Loucy (cell line): Measurements from ENCODE around the gene DLGAP1.

Source experiments
- H2AFZ ChIP-seq: fragments of 200-600 bp; sonication (generic); 2 replicates; pipeline ENCODE4 v1.6.0; 2016; ENCODE audit warnings: antibody characterized with exemption, mild to moderate bottlenecking, low read length, moderate library complexity
- H3F3A ChIP-seq: fragments of 200-600 bp; 2 replicates; pipeline ENCODE4 v1.6.0; 2016; ENCODE audit warnings: antibody characterized with exemption, low read depth, mild to moderate bottlenecking
- H3K27me3 ChIP-seq: fragments of 200-600 bp; sonication (generic); 2 replicates; pipeline ENCODE4 v1.6.1; 2014; ENCODE audit warnings: low read length, mild to moderate bottlenecking; ENCODE audit not compliant: insufficient read depth, poor library complexity, severe bottlenecking
- H3K36me3 ChIP-seq: fragments of 200-600 bp; sonication (generic); 2 replicates; pipeline ENCODE4 v1.6.1; 2016; ENCODE audit warnings: low read length; ENCODE audit not compliant: insufficient read depth
- H3K4me1 ChIP-seq: fragments of 200-600 bp; sonication (generic); 2 replicates; pipeline ENCODE4 v1.5.1; 2014; ENCODE audit warnings: low read length, mild to moderate bottlenecking; ENCODE audit not compliant: insufficient read depth, poor library complexity, severe bottlenecking
- H3K4me2 ChIP-seq: fragments of 200-600 bp; sonication (generic); 2 replicates; pipeline ENCODE4 v1.6.0; 2014; ENCODE audit warnings: antibody characterized with exemption, low read length, low read depth, mild to moderate bottlenecking; ENCODE audit not compliant: poor library complexity, severe bottlenecking
- H3K4me3 ChIP-seq: fragments of 200-600 bp; sonication (generic); 2 replicates; pipeline ENCODE4 v1.5.1; 2014; ENCODE audit warnings: low read length, mild to moderate bottlenecking, mixed read lengths; ENCODE audit not compliant: poor library complexity, severe bottlenecking
- H3K79me2 ChIP-seq: fragments of 200-600 bp; sonication (generic); 2 replicates; pipeline ENCODE4 v1.6.1; 2014; ENCODE audit warnings: low read length; ENCODE audit not compliant: insufficient read depth
- H3K9ac ChIP-seq: fragments of 200-600 bp; sonication (generic); 2 replicates; pipeline ENCODE4 v1.6.0; 2014; ENCODE audit warnings: mild to moderate bottlenecking, low read depth, low read length, moderate library complexity; ENCODE audit not compliant: poor library complexity, severe bottlenecking
- H3K9me2 ChIP-seq: fragments of 200-600 bp; sonication (generic); replicated peaks from 2 replicates; pipeline ENCODE4 v1.6.1; 2016; ENCODE audit warnings: low read depth, low read length, mixed read lengths
- H3K9me3 ChIP-seq: fragments of 200-600 bp; sonication (generic); 2 replicates; pipeline ENCODE4 v1.6.1; 2014; ENCODE audit warnings: mild to moderate bottlenecking, antibody characterized with exemption, low read length, low read depth; ENCODE audit not compliant: insufficient read depth
- H4K20me1 ChIP-seq: fragments of 200-600 bp; sonication (generic); 2 replicates; pipeline ENCODE4 v1.6.0; 2014; ENCODE audit warnings: antibody characterized with exemption, low read length, mild to moderate bottlenecking; ENCODE audit not compliant: insufficient read depth, poor library complexity, severe bottlenecking
- EZH2phosphoT487 ChIP-seq: fragments of 200-600 bp; IDR thresholded peaks from 2 replicates; pipeline ENCODE4 v1.6.1; 2018; ENCODE audit warnings: antibody characterized with exemption, mild to moderate bottlenecking, moderate library complexity, borderline replicate concordance
- TF ChIP-seq, protein P1 (sequence below): fragments of 200-600 bp; sonication (generic); conservative IDR thresholded peaks from 2 replicates; pipeline ENCODE4 v1.5.1; 2014; ENCODE audit warnings: mild to moderate bottlenecking, antibody characterized with exemption, low read length

DLGAP1 gene

GRCh38 chr18:3552305-3552704 is 902.8 kb downstream of the DLGAP1 start:
- Histone ChIP-seq H3K9ac (no peak overlapping the region), H3K4me1 (no peaks in the 10 kb centered on the region), H3K79me2 (no peaks in the 10 kb centered on the region), H3K36me3 (no peaks in the 10 kb centered on the region), H4K20me1 (no peaks in the 10 kb centered on the region), H3F3A (no peaks in the 10 kb centered on the region), H2AFZ (no peak overlapping the region), H3K9me3 (no peaks in the 10 kb centered on the region), H3K9me2 (no peaks in the 10 kb centered on the region), H3K4me2 (no peak overlapping the region), H3K4me3 (no peak overlapping the region), H3K27me3 (no peaks in the 10 kb centered on the region)
- TF ChIP-seq EZH2phosphoT487 = no peak
- TF ChIP-seq, protein P1, sequence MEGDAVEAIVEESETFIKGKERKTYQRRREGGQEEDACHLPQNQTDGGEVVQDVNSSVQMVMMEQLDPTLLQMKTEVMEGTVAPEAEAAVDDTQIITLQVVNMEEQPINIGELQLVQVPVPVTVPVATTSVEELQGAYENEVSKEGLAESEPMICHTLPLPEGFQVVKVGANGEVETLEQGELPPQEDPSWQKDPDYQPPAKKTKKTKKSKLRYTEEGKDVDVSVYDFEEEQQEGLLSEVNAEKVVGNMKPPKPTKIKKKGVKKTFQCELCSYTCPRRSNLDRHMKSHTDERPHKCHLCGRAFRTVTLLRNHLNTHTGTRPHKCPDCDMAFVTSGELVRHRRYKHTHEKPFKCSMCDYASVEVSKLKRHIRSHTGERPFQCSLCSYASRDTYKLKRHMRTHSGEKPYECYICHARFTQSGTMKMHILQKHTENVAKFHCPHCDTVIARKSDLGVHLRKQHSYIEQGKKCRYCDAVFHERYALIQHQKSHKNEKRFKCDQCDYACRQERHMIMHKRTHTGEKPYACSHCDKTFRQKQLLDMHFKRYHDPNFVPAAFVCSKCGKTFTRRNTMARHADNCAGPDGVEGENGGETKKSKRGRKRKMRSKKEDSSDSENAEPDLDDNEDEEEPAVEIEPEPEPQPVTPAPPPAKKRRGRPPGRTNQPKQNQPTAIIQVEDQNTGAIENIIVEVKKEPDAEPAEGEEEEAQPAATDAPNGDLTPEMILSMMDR = no peak

GRCh38 chr18:3547891-3548615 is 907.1 kb downstream of the DLGAP1 start:
- Histone ChIP-seq H3K79me2 (no peaks in the 10 kb centered on the region), H3K9ac (no peak overlapping the region), H3F3A (no peaks in the 10 kb centered on the region), H3K27me3 (no peaks in the 10 kb centered on the region), H3K9me3 (no peaks in the 10 kb centered on the region), H3K9me2 (no peaks in the 10 kb centered on the region), H3K4me2 (no peak overlapping the region), H3K36me3 (no peaks in the 10 kb centered on the region), H2AFZ (no peak overlapping the region), H3K4me1 (no peaks in the 10 kb centered on the region), H4K20me1 (no peaks in the 10 kb centered on the region), H3K4me3 (no peak overlapping the region)
- TF ChIP-seq EZH2phosphoT487 = no peak
- TF ChIP-seq, protein P1 = no peak

GRCh38 chr18:3546106-3546505 is 909.0 kb downstream of the DLGAP1 start:
- no peak overlapping the region for H2AFZ ChIP-seq
- H3K9me2 ChIP-seq = no peaks in the 10 kb centered on the region

More at GRCh38 chr18:3546106-3546505, 909.0 kb downstream of the DLGAP1 start:
- no peak overlapping the region for H3K4me2 ChIP-seq
- H3F3A ChIP-seq = no peaks in the 10 kb centered on the region
- H3K79me2 ChIP-seq = no peaks in the 10 kb centered on the region
- H3K9ac ChIP-seq = no peak overlapping the region
- no peaks in the 10 kb centered on the region for H4K20me1 ChIP-seq
- H3K4me1 ChIP-seq = no peaks in the 10 kb centered on the region
- TF ChIP-seq EZH2phosphoT487 = no peak
- TF ChIP-seq, protein P1 = no peak
- H3K27me3 ChIP-seq = no peaks in the 10 kb centered on the region
- no peak overlapping the region for H3K4me3 ChIP-seq
- no peaks in the 10 kb centered on the region for H3K36me3 ChIP-seq
- H3K9me3 ChIP-seq = no peaks in the 10 kb centered on the region
